SK-N-SH treated with all-trans-retinoic acid at 6 μM for 48 hours (cell line): ENCODE data around the gene DEPDC5.

Source experiments
- ATAC-seq: fragments of 200-7000 bp; cut with Tn5 transposase; 3 replicates; pipeline ENCODE4 v1.9.1; 2020; ENCODE audit warnings: mild to moderate bottlenecking, moderate library complexity
- ARNTL ChIP-seq: fragments of 450-650 bp; formaldehyde crosslinking; IDR thresholded peaks from 2 replicates; pipeline ENCODE4 v1.5.0; 2020; ENCODE audit warnings: low read depth, mild to moderate bottlenecking, moderate library complexity, borderline replicate concordance
- BACH2 ChIP-seq: fragments of 250-450 bp; sonication (Bioruptor Pico); IDR thresholded peaks from 2 replicates; pipeline ENCODE4 v1.9.0; 2021; ENCODE audit warnings: mild to moderate bottlenecking, borderline replicate concordance
- ESRRG ChIP-seq: fragments of 250-450 bp; sonication (Bioruptor Pico); IDR thresholded peaks from 2 replicates; pipeline ENCODE4 v1.6.1; 2021; ENCODE audit warnings: mild to moderate bottlenecking
- GLIS3 ChIP-seq: fragments of 250-450 bp; sonication (Bioruptor Pico); IDR thresholded peaks from 2 replicates; pipeline ENCODE4 v1.5.0; 2020; ENCODE audit warnings: mild to moderate bottlenecking, moderate library complexity
- OSR1 ChIP-seq: fragments of 250-450 bp; sonication (Bioruptor Pico); IDR thresholded peaks from 2 replicates; pipeline ENCODE4 v1.8.0; 2022; ENCODE audit warnings: moderate library complexity, mild to moderate bottlenecking, inconsistent platforms
- PPARA ChIP-seq: fragments of 250-450 bp; sonication (Bioruptor Pico); IDR thresholded peaks from 2 replicates; pipeline ENCODE4 v1.5.0; 2020; ENCODE audit warnings: mild to moderate bottlenecking, borderline replicate concordance
- RARB ChIP-seq: fragments of 250-450 bp; sonication (Bioruptor Pico); IDR thresholded peaks from 2 replicates; pipeline ENCODE4 v1.8.0; 2021; ENCODE audit warnings: mild to moderate bottlenecking, moderate library complexity
- SNAI2 ChIP-seq: fragments of 250-450 bp; sonication (Bioruptor Pico); IDR thresholded peaks from 2 replicates; pipeline ENCODE4 v1.5.0; 2020; ENCODE audit warnings: mild to moderate bottlenecking, moderate library complexity
- TCF4 ChIP-seq: fragments of 250-450 bp; sonication (Bioruptor Pico); IDR thresholded peaks from 2 replicates; pipeline ENCODE4 v1.8.0; 2021; ENCODE audit warnings: mild to moderate bottlenecking, moderate library complexity, borderline replicate concordance
- TOX ChIP-seq: fragments of 250-450 bp; sonication (Bioruptor Pico); IDR thresholded peaks from 2 replicates; pipeline ENCODE4 v1.8.0; 2021; ENCODE audit warnings: mild to moderate bottlenecking, moderate library complexity, borderline replicate concordance
- ZC3H10 ChIP-seq: fragments of 250-450 bp; sonication (Bioruptor Pico); IDR thresholded peaks from 2 replicates; pipeline ENCODE4 v1.5.1; 2021; ENCODE audit warnings: mild to moderate bottlenecking, moderate library complexity
- ZFP30 ChIP-seq: fragments of 450-650 bp; formaldehyde crosslinking; IDR thresholded peaks from 2 replicates; pipeline ENCODE4 v1.5.0; 2022; ENCODE audit warnings: mild to moderate bottlenecking, moderate library complexity
- ZNF70 ChIP-seq: fragments of 450-650 bp; formaldehyde crosslinking; IDR thresholded peaks from 2 replicates; pipeline ENCODE4 v1.5.0; 2020; ENCODE audit warnings: mild to moderate bottlenecking, moderate library complexity
- ZNF8 ChIP-seq: fragments of 450-650 bp; formaldehyde crosslinking; IDR thresholded peaks from 2 replicates; pipeline ENCODE4 v1.5.0; 2020; ENCODE audit warnings: mild to moderate bottlenecking, moderate library complexity
- TF ChIP-seq, protein P1 (sequence below): fragments of 250-450 bp; sonication (Bioruptor Pico); IDR thresholded peaks from 2 replicates; pipeline ENCODE4 v1.5.1; 2021; ENCODE audit warnings: mild to moderate bottlenecking, moderate library complexity
- TF ChIP-seq, protein P2 (sequence below): fragments of 250-450 bp; sonication (Bioruptor Pico); IDR thresholded peaks from 2 replicates; pipeline ENCODE4 v1.8.0; 2021; ENCODE audit warnings: low read depth, mild to moderate bottlenecking, moderate library complexity, borderline replicate concordance
- TF ChIP-seq, protein P3 (sequence below): fragments of 250-450 bp; sonication (Bioruptor Pico); IDR thresholded peaks from 2 replicates; pipeline ENCODE4 v1.8.0; 2020; ENCODE audit warnings: mild to moderate bottlenecking, moderate library complexity, borderline replicate concordance
- TF ChIP-seq, protein P4 (sequence below): fragments of 250-450 bp; sonication (Bioruptor Pico); IDR thresholded peaks from 2 replicates; pipeline ENCODE4 v1.5.0; 2020; ENCODE audit warnings: mild to moderate bottlenecking, moderate library complexity

The DEPDC5 gene

DNA sequence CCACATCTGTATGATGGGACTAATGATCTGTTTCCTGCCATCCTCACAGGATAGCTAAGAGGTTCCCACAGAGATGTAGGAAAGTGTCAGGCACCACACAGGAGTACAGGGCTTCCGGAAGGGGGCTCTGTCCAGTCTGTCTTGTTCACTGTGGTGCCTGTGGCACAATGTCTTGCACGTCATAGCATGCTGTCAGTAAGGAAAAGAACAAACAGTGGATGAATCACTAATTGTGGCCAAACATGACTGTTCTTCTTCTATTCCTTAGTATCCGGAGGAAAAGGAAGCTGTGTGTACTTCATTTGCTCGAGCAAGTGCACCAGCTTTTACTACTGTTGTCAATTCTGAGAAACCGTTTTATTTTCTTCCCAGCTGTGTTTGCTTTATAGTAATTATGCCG lies 117.1 kb downstream of the DEPDC5 start:
- TF ChIP-seq BACH2 (CRISPR knock-in tag) = no peak
- TF ChIP-seq ZC3H10 (CRISPR knock-in tag) = no peak
- no peak for TF ChIP-seq ZNF8
- TF ChIP-seq ESRRG = no peak
- no peak for TF ChIP-seq RARB (CRISPR knock-in tag)
- TF ChIP-seq ZFP30 = no peak
- TF ChIP-seq ARNTL (CRISPR knock-in tag) = no peak
- TF ChIP-seq TOX (CRISPR knock-in tag) = no peak
- no peak for TF ChIP-seq GLIS3 (CRISPR knock-in tag)
- TF ChIP-seq OSR1 (CRISPR knock-in tag) = no peak
- TF ChIP-seq, all 23 proteins: peak for 0
- ATAC-seq = no peak

DNA sequence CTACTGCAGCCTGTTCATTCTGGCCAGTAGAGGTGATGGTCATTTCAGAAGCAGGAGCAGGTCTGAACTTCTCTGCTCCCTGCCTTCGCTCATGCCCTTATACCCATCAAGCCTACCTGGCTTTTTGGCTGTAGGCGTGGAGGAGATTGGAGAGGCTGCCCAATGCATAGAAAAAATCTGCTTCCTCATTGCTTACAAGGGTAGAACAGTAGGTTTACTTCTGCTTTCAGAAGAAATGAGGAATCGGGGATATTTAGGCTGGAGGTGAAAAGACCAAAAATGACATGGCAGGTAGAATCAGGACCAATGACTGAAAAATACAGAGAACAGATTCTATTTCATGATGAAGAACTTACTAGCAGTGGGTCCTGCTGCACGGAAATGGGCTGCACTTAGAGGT lies 117.7 kb downstream of the DEPDC5 start:
- no peak for TF ChIP-seq PPARA (CRISPR knock-in tag)
- TF ChIP-seq RARB (CRISPR knock-in tag) = no peak
- no peak for TF ChIP-seq GLIS3 (CRISPR knock-in tag)
- TF ChIP-seq, protein P1, sequence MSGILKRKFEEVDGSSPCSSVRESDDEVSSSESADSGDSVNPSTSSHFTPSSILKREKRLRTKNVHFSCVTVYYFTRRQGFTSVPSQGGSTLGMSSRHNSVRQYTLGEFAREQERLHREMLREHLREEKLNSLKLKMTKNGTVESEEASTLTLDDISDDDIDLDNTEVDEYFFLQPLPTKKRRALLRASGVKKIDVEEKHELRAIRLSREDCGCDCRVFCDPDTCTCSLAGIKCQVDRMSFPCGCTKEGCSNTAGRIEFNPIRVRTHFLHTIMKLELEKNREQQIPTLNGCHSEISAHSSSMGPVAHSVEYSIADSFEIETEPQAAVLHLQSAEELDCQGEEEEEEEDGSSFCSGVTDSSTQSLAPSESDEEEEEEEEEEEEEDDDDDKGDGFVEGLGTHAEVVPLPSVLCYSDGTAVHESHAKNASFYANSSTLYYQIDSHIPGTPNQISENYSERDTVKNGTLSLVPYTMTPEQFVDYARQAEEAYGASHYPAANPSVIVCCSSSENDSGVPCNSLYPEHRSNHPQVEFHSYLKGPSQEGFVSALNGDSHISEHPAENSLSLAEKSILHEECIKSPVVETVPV (CRISPR knock-in tag) = no peak
- TF ChIP-seq, protein P2, sequence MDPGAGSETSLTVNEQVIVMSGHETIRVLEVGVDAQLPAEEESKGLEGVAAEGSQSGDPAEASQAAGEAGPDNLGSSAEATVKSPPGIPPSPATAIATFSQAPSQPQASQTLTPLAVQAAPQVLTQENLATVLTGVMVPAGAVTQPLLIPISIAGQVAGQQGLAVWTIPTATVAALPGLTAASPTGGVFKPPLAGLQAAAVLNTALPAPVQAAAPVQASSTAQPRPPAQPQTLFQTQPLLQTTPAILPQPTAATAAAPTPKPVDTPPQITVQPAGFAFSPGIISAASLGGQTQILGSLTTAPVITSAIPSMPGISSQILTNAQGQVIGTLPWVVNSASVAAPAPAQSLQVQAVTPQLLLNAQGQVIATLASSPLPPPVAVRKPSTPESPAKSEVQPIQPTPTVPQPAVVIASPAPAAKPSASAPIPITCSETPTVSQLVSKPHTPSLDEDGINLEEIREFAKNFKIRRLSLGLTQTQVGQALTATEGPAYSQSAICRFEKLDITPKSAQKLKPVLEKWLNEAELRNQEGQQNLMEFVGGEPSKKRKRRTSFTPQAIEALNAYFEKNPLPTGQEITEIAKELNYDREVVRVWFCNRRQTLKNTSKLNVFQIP (CRISPR knock-in tag) = no peak
- no peak for ATAC-seq

DNA sequence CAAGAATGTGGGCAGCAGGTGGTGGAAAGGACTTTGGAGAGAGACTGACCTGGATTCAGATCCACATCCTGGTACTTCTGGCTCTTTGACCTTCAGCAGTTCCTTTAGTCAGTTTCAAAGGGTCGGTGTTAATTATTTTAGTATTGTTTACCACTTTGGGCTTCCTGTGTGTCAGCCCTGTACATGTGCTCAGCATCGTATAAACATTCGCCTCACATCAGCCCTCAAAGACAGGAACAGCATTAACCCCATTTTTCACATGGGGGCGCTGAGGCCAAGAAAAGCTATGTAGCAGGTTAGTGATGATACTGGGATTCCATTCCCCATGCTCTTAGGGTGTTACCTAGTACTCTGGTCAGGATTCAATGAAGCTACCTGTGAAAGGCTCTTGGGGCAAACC lies 118.4 kb downstream of the DEPDC5 start:
- peak; percentile 33; the same call in 1 of the 3 replicates for ATAC-seq
- TF ChIP-seq, protein P2 (CRISPR knock-in tag) = no peak
- TF ChIP-seq, protein P1 (CRISPR knock-in tag) = no peak
- TF ChIP-seq ZFP30 (no peak), SNAI2 (CRISPR knock-in tag) (no peak), TCF4 (CRISPR knock-in tag) (no peak), ZNF70 (CRISPR knock-in tag) (no peak)
- TF ChIP-seq, protein P3, sequence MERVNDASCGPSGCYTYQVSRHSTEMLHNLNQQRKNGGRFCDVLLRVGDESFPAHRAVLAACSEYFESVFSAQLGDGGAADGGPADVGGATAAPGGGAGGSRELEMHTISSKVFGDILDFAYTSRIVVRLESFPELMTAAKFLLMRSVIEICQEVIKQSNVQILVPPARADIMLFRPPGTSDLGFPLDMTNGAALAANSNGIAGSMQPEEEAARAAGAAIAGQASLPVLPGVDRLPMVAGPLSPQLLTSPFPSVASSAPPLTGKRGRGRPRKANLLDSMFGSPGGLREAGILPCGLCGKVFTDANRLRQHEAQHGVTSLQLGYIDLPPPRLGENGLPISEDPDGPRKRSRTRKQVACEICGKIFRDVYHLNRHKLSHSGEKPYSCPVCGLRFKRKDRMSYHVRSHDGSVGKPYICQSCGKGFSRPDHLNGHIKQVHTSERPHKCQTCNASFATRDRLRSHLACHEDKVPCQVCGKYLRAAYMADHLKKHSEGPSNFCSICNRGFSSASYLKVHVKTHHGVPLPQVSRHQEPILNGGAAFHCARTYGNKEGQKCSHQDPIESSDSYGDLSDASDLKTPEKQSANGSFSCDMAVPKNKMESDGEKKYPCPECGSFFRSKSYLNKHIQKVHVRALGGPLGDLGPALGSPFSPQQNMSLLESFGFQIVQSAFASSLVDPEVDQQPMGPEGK = no peak
- TF ChIP-seq, protein P4, sequence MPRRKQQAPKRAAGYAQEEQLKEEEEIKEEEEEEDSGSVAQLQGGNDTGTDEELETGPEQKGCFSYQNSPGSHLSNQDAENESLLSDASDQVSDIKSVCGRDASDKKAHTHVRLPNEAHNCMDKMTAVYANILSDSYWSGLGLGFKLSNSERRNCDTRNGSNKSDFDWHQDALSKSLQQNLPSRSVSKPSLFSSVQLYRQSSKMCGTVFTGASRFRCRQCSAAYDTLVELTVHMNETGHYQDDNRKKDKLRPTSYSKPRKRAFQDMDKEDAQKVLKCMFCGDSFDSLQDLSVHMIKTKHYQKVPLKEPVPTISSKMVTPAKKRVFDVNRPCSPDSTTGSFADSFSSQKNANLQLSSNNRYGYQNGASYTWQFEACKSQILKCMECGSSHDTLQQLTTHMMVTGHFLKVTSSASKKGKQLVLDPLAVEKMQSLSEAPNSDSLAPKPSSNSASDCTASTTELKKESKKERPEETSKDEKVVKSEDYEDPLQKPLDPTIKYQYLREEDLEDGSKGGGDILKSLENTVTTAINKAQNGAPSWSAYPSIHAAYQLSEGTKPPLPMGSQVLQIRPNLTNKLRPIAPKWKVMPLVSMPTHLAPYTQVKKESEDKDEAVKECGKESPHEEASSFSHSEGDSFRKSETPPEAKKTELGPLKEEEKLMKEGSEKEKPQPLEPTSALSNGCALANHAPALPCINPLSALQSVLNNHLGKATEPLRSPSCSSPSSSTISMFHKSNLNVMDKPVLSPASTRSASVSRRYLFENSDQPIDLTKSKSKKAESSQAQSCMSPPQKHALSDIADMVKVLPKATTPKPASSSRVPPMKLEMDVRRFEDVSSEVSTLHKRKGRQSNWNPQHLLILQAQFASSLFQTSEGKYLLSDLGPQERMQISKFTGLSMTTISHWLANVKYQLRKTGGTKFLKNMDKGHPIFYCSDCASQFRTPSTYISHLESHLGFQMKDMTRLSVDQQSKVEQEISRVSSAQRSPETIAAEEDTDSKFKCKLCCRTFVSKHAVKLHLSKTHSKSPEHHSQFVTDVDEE (CRISPR knock-in tag) = no peak
- TF ChIP-seq, all 23 proteins: peak for 0
